Measurements from ENCODE around the gene SLC37A3. TPM values are rescaled to one million over a fixed set of nuclear protein-coding genes. Genes with fewer than 3 reads are reported as not detected.

The SLC37A3 gene
- total RNA-seq, 4 donors from 2014 or later = 39.5 to 69.9 (median 51.7) TPM

GRCh38 chr7:140358412-140359051, 39.8 kb downstream of the SLC37A3 start:
- WGBS, 2 donors = 65 to 82% methylated on average over 10 of the region's 10 CpGs
- TF ChIP-seq EP300 (IDR thresholded peaks at IDR 0.05) = no peak
- H3K27me3 ChIP-seq = no peaks in the 10 kb centered on the region
- H3K27ac ChIP-seq = peak overlapping the region in 2 of 4 donors; percentile 3 to 25
- H3K4me3 ChIP-seq = peak overlapping the region in 1 of 4 donors; percentile 14
- H3K4me1 ChIP-seq = peaks cover 0 to 6% (median 0%) of the 10 kb centered on the region in 4 donors
- H3K36me3 ChIP-seq = peaks cover 0 to 49% (median 0%) of the 10 kb centered on the region in 3 donors
- DNase-seq (ENCODE audit: low spot score in 2 of 2) = no peak
- H3K9me3 ChIP-seq = no peaks in the 10 kb centered on the region

DNA sequence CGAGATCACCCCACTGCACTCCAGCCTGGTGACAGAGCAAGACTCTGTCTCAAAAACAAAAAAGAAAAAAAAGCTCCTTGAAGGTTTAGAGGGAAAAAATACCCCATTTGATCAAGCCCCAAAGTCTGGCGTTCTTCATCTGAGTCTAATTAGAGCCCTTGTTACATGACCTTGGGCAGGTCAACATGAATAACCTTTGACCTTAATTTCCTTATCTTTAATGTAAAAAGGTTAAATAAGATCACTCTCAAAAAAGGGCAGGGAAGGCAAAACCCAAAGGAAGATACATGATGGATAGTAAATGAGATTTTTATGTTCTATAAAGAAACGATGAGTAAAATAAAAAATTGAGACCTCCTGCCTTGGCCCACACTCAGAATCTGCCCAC, 40.3 kb downstream of the SLC37A3 start:
- Histone ChIP-seq H3K27ac (peak overlapping the region in 1 of 4 donors; percentile 25), H3K9me3 (no peaks in the 10 kb centered on the region), H3K4me3 (no peak overlapping the region), H3K4me1 (peaks cover 0 to 6% (median 0%) of the 10 kb centered on the region in 4 donors), H3K27me3 (no peaks in the 10 kb centered on the region), H3K36me3 (peaks cover 0 to 54% (median 0%) of the 10 kb centered on the region in 3 donors)
- DNase-seq (ENCODE audit: low spot score in 2 of 2) = no peak
- TF ChIP-seq CTCF (IDR thresholded peaks at IDR 0.05) (no peak), EP300 (IDR thresholded peaks at IDR 0.05) (no peak), POLR2A (IDR thresholded peaks at IDR 0.05) (no peak)
- 80 to 81% methylated on average over 3 of the region's 3 CpGs for WGBS, 2 donors

- no peak for TF ChIP-seq POLR2A (IDR thresholded peaks at IDR 0.05)
- TF ChIP-seq CTCF (IDR thresholded peaks at IDR 0.05) = no peak
- no peak for TF ChIP-seq EP300 (IDR thresholded peaks at IDR 0.05)
- 76 to 84% methylated on average over 5 of the region's 5 CpGs for WGBS, 2 donors
- no peaks in the 10 kb centered on the region for H3K9me3 ChIP-seq
- no peak overlapping the region for H3K4me3 ChIP-seq
- DNase-seq (ENCODE audit: low spot score in 2 of 2) = no peak
- peaks cover 0 to 68% (median 0%) of the 10 kb centered on the region in 3 donors for H3K36me3 ChIP-seq
- H3K27me3 ChIP-seq = no peaks in the 10 kb centered on the region
- peaks cover 0 to 15% (median 4%) of the 10 kb centered on the region in 4 donors for H3K4me1 ChIP-seq
- H3K27ac ChIP-seq = peak overlapping the region in 2 of 4 donors; percentile 60 to 84
These were observed 48.3 kb downstream of the SLC37A3 start for GRCh38 chr7:140350056-140350455.

GRCh38 chr7:140349144-140349771, 49.1 kb downstream of the SLC37A3 start:
- peaks cover 0 to 68% (median 0%) of the 10 kb centered on the region in 3 donors for H3K36me3 ChIP-seq

More at GRCh38 chr7:140349144-140349771, 49.1 kb downstream of the SLC37A3 start:
- WGBS, 2 donors = 20 to 23% methylated on average over 8 of the region's 8 CpGs
- no peak for DNase-seq (ENCODE audit: low spot score in 2 of 2)
- Histone ChIP-seq H3K27me3 (no peaks in the 10 kb centered on the region), H3K27ac (peak overlapping the region in 3 of 4 donors; percentile 11 to 84 (median 60)), H3K4me1 (peaks cover 0 to 15% (median 4%) of the 10 kb centered on the region in 4 donors), H3K4me3 (no peak overlapping the region), H3K9me3 (no peaks in the 10 kb centered on the region)
- no peak for TF ChIP-seq EP300 (IDR thresholded peaks at IDR 0.05)
- TF ChIP-seq CTCF (IDR thresholded peaks at IDR 0.05) = no peak
- TF ChIP-seq POLR2A (IDR thresholded peaks at IDR 0.05) = no peak
